Dedifferentiated amniotic fluid mesenchymal stem cell (primary cell): ENCODE results near the gene SGK1.

ENCODE experiments used
- DNase-seq: peaks from one replicate; pipeline ENCODE4 v3.0.0-alpha.2; 2016; ENCODE audit errors: extremely low spot score

The SGK1 gene

DNA sequence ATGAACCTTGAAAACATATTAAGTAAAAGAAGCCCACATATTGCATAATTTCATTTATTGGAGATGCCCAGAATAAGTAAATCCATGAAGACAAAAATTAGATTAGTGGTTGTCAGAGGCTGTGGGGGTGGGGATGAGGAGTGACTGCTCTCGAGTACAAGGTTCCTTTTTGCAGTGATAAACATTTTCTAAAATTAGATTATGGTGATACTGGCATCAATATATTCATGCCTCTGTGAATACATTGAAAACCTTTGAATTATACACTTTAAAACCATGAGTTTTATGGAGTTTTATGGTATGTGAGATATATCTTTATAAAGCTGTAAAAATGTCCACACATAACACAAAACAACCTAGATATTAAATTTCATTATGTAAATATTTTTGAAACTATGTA is 189.8 kb downstream of the SGK1 start:
- no peak for DNase-seq

DNA sequence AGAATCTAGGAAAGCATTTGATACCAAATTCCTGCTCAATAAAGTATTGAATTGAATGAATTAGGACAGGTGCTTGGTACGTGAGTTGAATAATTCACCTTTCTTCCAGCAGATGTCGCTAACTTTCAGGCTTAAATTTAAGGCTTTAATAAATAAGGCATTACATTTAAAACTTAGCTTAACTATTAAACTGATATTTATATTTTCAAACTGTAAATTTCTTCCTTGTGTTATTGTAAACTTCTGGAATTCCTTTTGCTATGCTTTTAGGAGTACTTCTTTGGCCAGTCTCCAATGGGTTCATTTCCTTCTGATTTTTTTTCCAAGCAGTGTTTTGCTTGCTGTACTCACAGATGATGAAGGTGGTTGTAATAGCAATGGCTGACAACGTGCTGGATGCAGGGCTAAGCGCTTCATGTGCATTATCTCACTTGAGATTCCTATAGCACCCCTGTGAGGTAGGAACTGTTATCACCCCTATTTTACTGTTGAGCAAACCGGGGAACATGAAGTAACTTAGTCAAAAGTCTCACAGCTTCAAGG is 194.2 kb downstream of the SGK1 start:
- peak; percentile 88 for DNase-seq

- DNase-seq = no peak
Observed at GRCh38 chr6:134122775-134123174, 195.1 kb downstream of the SGK1 start.

- DNase-seq = no peak
Observed at GRCh38 chr6:134119486-134119885, 198.4 kb downstream of the SGK1 start.
